SK-N-SH (cell line): ENCODE measurements around the gene MCRS1. TPM values are rescaled to one million over a fixed set of nuclear protein-coding genes. Genes with fewer than 3 reads are reported as not detected.
A peak's percentile ranks its signal among the peaks of the same experiment; 100 is the strongest.

Experiments used
- CTCF ChIA-PET: fragments of 300-600, 350-600 bp; formaldehyde crosslinking; extraction: SDS; loops from one replicate; lab custom pipeline; 2021; lab: Yijun Ruan, JAX
- POLR2A ChIA-PET: fragments of 350-600 bp; sonication (Branson Sonifier 250); formaldehyde crosslinking; extraction: SDS; loops from one replicate; lab custom pipeline; 2020; ENCODE audit warnings: antibody characterized with exemption, inconsistent platforms; lab: Yijun Ruan, JAX
- DNase-seq: peaks from one replicate; pipeline ENCODE4 v3.0.0; 2012
- H2AFZ ChIP-seq: fragments of 200-600 bp; sonication (generic); 2 replicates; pipeline ENCODE4 v1.8.1; 2016; ENCODE audit warnings: antibody characterized with exemption, mild to moderate bottlenecking, low read depth
- H3F3A ChIP-seq: fragments of 200-600 bp; sonication (generic); replicated peaks from 2 replicates; pipeline ENCODE3; 2016; ENCODE audit warnings: antibody characterized with exemption, mild to moderate bottlenecking; ENCODE audit not compliant: insufficient read depth
- H3K27ac ChIP-seq, 2 experiments: fragments of 200-500 bp in 1 of 2; fragments of 200-600 bp in 1 of 2; sonication (Bioruptor generic) in 1 of 2; sonication (generic), shearing (Covaris generic) in 1 of 2; 2 replicates each; pipeline versions ENCODE4 v1.5.1 to v1.6.1; 2014 to 2016; ENCODE audit warnings: low read depth in 2 of 2, inconsistent platforms in 1 of 2, low read length in 1 of 2, mild to moderate bottlenecking in 1 of 2, mixed read lengths in 1 of 2
- H3K27me3 ChIP-seq: fragments of 200-600 bp; sonication (generic), shearing (Covaris generic); 2 replicates; pipeline ENCODE4 v1.6.1; 2016; ENCODE audit warnings: mixed run types; ENCODE audit not compliant: insufficient read depth
- H3K36me3 ChIP-seq, 2 experiments: fragments of 200-500 bp in 1 of 2; fragments of 200-600 bp in 1 of 2; sonication (Bioruptor generic) in 1 of 2; sonication (generic) in 1 of 2; replicated peaks in 1 of 2; 2 replicates each; pipeline versions ENCODE3 to v1.5.1; 2014 to 2016; ENCODE audit warnings: low read length in 1 of 2, mild to moderate bottlenecking in 1 of 2; ENCODE audit not compliant: insufficient read depth in 2 of 2, control insufficient read depth in 1 of 2
- H3K4me1 ChIP-seq, 2 experiments: fragments of 200-500 bp in 1 of 2; fragments of 200-600 bp in 1 of 2; sonication (Bioruptor generic) in 1 of 2; sonication (generic), shearing (Covaris generic) in 1 of 2; 2 replicates each; pipeline versions ENCODE4 v1.5.1 to v1.6.1; 2014 to 2016; ENCODE audit warnings: low read depth in 1 of 2, low read length in 1 of 2, mixed run types in 1 of 2; ENCODE audit not compliant: insufficient read depth in 2 of 2, control insufficient read depth in 1 of 2
- H3K4me2 ChIP-seq: fragments of 200-600 bp; sonication (generic), shearing (Covaris generic); 2 replicates; pipeline ENCODE4 v1.6.1; 2017; ENCODE audit warnings: mixed run types
- H3K4me3 ChIP-seq, 2 experiments: fragments of 200-500 bp in 1 of 2; fragments of 200-600 bp in 1 of 2; sonication (Bioruptor generic) in 1 of 2; sonication (generic), shearing (Covaris generic) in 1 of 2; 2 replicates each; pipeline versions ENCODE4 v1.5.1 to v1.8.1; 2014 to 2016; ENCODE audit warnings: low read depth in 2 of 2, inconsistent platforms in 1 of 2, low read length in 1 of 2, mild to moderate bottlenecking in 1 of 2, mixed read lengths in 1 of 2, moderate library complexity in 1 of 2
- H3K79me2 ChIP-seq: fragments of 200-600 bp; sonication (generic); 2 replicates; pipeline ENCODE4 v1.8.1; 2017; ENCODE audit warnings: mild to moderate bottlenecking; ENCODE audit not compliant: insufficient read depth
- H3K9ac ChIP-seq: fragments of 200-600 bp; sonication (generic); 2 replicates; pipeline ENCODE4 v1.6.1; 2017; ENCODE audit warnings: mixed run types
- H3K9me2 ChIP-seq: fragments of 200-600 bp; sonication (generic); 2 replicates; pipeline ENCODE4 v1.6.1; 2017; ENCODE audit warnings: mixed run types
- H3K9me3 ChIP-seq: fragments of 200-600 bp; sonication (generic); 2 replicates; pipeline ENCODE4 v1.6.1; 2017; ENCODE audit warnings: mixed run types, mild to moderate bottlenecking, moderate library complexity
- H4K20me1 ChIP-seq: fragments of 200-600 bp; sonication (generic); 2 replicates; pipeline ENCODE4 v1.6.1; 2017; ENCODE audit warnings: mild to moderate bottlenecking, mixed run types; ENCODE audit not compliant: insufficient read depth
- CHD2 ChIP-seq: fragments of 150-350 bp; IDR thresholded peaks from 2 replicates; pipeline ENCODE4 v1.6.1; 2018; ENCODE audit warnings: low read length; ENCODE audit not compliant: partially characterized antibody
- ELF1 ChIP-seq: IDR thresholded peaks from 2 replicates; pipeline ENCODE4 v1.4.0; 2012
- FOSL2 ChIP-seq: IDR thresholded peaks from 2 replicates; pipeline ENCODE4 v1.4.0; 2012; ENCODE audit warnings: low read depth, mild to moderate bottlenecking, moderate library complexity, borderline replicate concordance
- FOXJ3 ChIP-seq: sonication (generic); formaldehyde crosslinking; IDR thresholded peaks from 2 replicates; pipeline ENCODE4 v1.5.1; 2020; ENCODE audit warnings: mild to moderate bottlenecking, missing genetic modification reagents
- FOXM1 ChIP-seq: IDR thresholded peaks from 2 replicates; pipeline ENCODE4 v1.4.0; 2012; ENCODE audit warnings: low read depth, mild to moderate bottlenecking
- GATA2 ChIP-seq: sonication (generic); formaldehyde crosslinking; IDR thresholded peaks from 2 replicates; pipeline ENCODE4 v1.5.0; 2020; ENCODE audit warnings: mild to moderate bottlenecking, missing genetic modification reagents
- JUND ChIP-seq: IDR thresholded peaks from 2 replicates; pipeline ENCODE4 v1.4.0; 2012
- MXI1 ChIP-seq: IDR thresholded peaks from 2 replicates; pipeline ENCODE4 v1.6.1; 2012; ENCODE audit warnings: mild to moderate bottlenecking, low read depth, low read length, improper control_type of control experiment
- RAD21 ChIP-seq: IDR thresholded peaks from 2 replicates; pipeline ENCODE4 v1.6.1; 2012; ENCODE audit warnings: mild to moderate bottlenecking, low read length
- RCOR1 ChIP-seq: fragments of 150-350 bp; IDR thresholded peaks from 2 replicates; pipeline ENCODE4 v1.6.1; 2017; ENCODE audit warnings: antibody characterized with exemption, low read length
- RFX5 ChIP-seq: IDR thresholded peaks from 2 replicates; pipeline ENCODE4 v1.6.1; 2012; ENCODE audit warnings: mild to moderate bottlenecking, improper control_type of control experiment, low read length
- TAF1 ChIP-seq: IDR thresholded peaks from 2 replicates; pipeline ENCODE4 v1.6.1; 2012; ENCODE audit warnings: low read depth, mild to moderate bottlenecking, low read length, moderate library complexity, borderline replicate concordance
- TCF12 ChIP-seq: IDR thresholded peaks from 2 replicates; pipeline ENCODE4 v1.4.0; 2012
- YY1 ChIP-seq: IDR thresholded peaks from 2 replicates; pipeline ENCODE4 v1.4.0; 2012; ENCODE audit warnings: low read depth, mild to moderate bottlenecking
- WGBS: methylation state at CpG from one replicate; pipeline ENCODE4 v1.1.6; 2017; ENCODE audit warnings: low lambda C conversion rate; 5-methylcytosine and 5-hydroxymethylcytosine counted together
- polyA plus RNA-seq, 3 experiments: library from polyadenylated mRNA; depleted of rRNA; stranded (reverse); fragments of >200 nt; gene quantifications; 2 replicates each; pipeline ENCODE4 v1.2.3, GENCODE V29; 2012
- TF ChIP-seq, protein P1 (sequence below): IDR thresholded peaks from 2 replicates; pipeline ENCODE4 v1.4.0; 2012; ENCODE audit warnings: low read depth, borderline replicate concordance
- TF ChIP-seq, protein P2 (sequence below): fragments of 200-600 bp; sonication (generic); IDR thresholded peaks from 2 replicates; pipeline ENCODE4 v1.6.1; 2017; ENCODE audit warnings: antibody characterized with exemption, mild to moderate bottlenecking, moderate library complexity
- TF ChIP-seq, protein P3 (sequence below): IDR thresholded peaks from 2 replicates; pipeline ENCODE4; 2012
- TF ChIP-seq, protein P4 (sequence below): IDR thresholded peaks from 2 replicates; pipeline ENCODE4 v1.4.0; 2012; ENCODE audit warnings: low read depth
- TF ChIP-seq, protein P5 (sequence below): fragments of 150-350 bp; IDR thresholded peaks from 2 replicates; pipeline ENCODE4 v1.6.1; 2016; ENCODE audit warnings: mild to moderate bottlenecking, low read depth, low read length

The MCRS1 gene
- polyA plus RNA-seq, 1 of the 3 experiments (the other 2 are of a cell fraction), result 107 TPM

DNA sequence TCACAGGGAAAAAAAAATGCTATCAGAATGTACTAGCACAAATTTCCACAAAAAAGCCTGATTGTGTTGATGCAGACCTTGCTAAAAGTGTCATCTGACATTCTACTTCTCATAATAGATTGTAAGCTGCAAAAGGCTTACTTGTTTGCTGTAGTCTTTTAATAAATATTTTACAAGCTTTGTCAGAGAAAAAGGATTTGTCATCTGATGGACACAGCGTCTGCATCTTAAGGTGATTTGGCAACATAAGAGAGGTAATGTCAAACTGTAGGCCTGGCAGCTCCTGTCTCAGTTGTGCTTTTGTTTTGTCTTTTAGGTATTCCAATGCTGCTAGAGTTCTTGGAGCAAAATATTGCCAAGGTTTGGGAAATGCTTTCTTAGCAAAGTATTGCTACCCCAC lies 55.4 kb downstream of the MCRS1 start:
- peak overlapping the region in 1 of 2 experiments; percentile 45; a peak in 2 of 4 replicates for H3K27ac ChIP-seq
- peak overlapping the region; percentile 0; the same call in 1 of the 2 replicates for H3K9ac ChIP-seq
- TF ChIP-seq, protein P1, sequence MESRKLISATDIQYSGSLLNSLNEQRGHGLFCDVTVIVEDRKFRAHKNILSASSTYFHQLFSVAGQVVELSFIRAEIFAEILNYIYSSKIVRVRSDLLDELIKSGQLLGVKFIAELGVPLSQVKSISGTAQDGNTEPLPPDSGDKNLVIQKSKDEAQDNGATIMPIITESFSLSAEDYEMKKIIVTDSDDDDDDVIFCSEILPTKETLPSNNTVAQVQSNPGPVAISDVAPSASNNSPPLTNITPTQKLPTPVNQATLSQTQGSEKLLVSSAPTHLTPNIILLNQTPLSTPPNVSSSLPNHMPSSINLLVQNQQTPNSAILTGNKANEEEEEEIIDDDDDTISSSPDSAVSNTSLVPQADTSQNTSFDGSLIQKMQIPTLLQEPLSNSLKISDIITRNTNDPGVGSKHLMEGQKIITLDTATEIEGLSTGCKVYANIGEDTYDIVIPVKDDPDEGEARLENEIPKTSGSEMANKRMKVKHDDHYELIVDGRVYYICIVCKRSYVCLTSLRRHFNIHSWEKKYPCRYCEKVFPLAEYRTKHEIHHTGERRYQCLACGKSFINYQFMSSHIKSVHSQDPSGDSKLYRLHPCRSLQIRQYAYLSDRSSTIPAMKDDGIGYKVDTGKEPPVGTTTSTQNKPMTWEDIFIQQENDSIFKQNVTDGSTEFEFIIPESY, result no peak
- TF ChIP-seq FOXM1, result no peak
- TF ChIP-seq TAF1, result no peak
- TF ChIP-seq FOSL2, result no peak
- TF ChIP-seq, protein P2, sequence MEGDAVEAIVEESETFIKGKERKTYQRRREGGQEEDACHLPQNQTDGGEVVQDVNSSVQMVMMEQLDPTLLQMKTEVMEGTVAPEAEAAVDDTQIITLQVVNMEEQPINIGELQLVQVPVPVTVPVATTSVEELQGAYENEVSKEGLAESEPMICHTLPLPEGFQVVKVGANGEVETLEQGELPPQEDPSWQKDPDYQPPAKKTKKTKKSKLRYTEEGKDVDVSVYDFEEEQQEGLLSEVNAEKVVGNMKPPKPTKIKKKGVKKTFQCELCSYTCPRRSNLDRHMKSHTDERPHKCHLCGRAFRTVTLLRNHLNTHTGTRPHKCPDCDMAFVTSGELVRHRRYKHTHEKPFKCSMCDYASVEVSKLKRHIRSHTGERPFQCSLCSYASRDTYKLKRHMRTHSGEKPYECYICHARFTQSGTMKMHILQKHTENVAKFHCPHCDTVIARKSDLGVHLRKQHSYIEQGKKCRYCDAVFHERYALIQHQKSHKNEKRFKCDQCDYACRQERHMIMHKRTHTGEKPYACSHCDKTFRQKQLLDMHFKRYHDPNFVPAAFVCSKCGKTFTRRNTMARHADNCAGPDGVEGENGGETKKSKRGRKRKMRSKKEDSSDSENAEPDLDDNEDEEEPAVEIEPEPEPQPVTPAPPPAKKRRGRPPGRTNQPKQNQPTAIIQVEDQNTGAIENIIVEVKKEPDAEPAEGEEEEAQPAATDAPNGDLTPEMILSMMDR, result no peak
- TF ChIP-seq ELF1, result no peak
- TF ChIP-seq, protein P3, sequence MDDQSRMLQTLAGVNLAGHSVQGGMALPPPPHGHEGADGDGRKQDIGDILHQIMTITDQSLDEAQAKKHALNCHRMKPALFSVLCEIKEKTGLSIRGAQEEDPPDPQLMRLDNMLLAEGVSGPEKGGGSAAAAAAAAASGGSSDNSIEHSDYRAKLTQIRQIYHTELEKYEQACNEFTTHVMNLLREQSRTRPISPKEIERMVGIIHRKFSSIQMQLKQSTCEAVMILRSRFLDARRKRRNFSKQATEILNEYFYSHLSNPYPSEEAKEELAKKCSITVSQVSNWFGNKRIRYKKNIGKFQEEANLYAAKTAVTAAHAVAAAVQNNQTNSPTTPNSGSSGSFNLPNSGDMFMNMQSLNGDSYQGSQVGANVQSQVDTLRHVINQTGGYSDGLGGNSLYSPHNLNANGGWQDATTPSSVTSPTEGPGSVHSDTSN, result no peak
- TF ChIP-seq GATA2 (CRISPR knock-in tag), result no peak
- TF ChIP-seq JUND, result no peak
- no peak for TF ChIP-seq RFX5
- 47% methylated on average over 1 of the region's 1 CpG for WGBS
- no peaks in the 10 kb centered on the region for H3K27me3 ChIP-seq
- peaks cover 46% of the 10 kb centered on the region for H3F3A ChIP-seq
- H3K36me3 ChIP-seq, result peaks cover 23 to 54% of the 10 kb centered on the region in 2 experiments
- H3K4me3 ChIP-seq, result no peak overlapping the region
- no peaks in the 10 kb centered on the region for H3K9me3 ChIP-seq
- ChIA-PET CTCF (interaction anchor here (0.6 to 26.5 kb wide), 10 partner anchors 12 to 418 kb away, joined by 3 to 617 read pairs (median 4); partner anchors contain the start of genes DNAJC22, PRPF40B and SPATS2), POLR2A (interaction anchor here (0.5 kb wide), 1 partner anchor 155 kb away, joined by 3 read pairs; no protein-coding TSS in a partner anchor)
- no peak overlapping the region for H3K4me2 ChIP-seq
- H3K9me2 ChIP-seq, result no peaks in the 10 kb centered on the region
- no peak for DNase-seq
- H3K4me1 ChIP-seq, result peaks cover 3 to 36% of the 10 kb centered on the region in 2 experiments; a peak in 3 of 4 replicates
- H2AFZ ChIP-seq, result no peak overlapping the region
- peaks cover 47% of the 10 kb centered on the region for H3K79me2 ChIP-seq
- no peaks in the 10 kb centered on the region for H4K20me1 ChIP-seq

DNA sequence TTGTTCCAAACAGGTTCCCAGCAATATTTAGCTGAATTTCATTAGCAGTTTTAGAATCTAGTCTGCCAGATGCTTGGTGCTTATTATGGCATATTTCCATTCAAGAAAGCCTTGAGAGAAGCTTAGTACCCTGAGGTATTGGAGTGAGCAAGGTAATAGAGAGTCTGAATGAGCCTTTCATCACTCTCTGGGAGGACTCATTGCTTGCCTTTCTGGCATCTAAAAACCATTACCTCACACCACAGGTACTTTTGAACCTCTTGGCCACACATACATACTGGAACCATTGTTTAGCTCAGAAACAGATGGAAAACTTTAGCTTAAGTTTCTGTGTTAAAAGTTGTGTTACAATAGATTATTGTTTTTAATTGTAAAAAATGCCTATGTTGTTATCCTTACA lies 56.5 kb downstream of the MCRS1 start:
- POLR2A ChIA-PET, result no interaction called here
- CTCF ChIA-PET, result interaction anchor here (0.6 to 26.5 kb wide), 8 partner anchors 11 to 223 kb away, joined by 3 to 617 read pairs (median 3); partner anchors contain the start of genes DNAJC22 and SPATS2
- Histone ChIP-seq H3K9me3 (no peaks in the 10 kb centered on the region), H2AFZ (no peak overlapping the region), H3K27me3 (no peaks in the 10 kb centered on the region), H3K79me2 (peaks cover 43% of the 10 kb centered on the region), H4K20me1 (no peaks in the 10 kb centered on the region)
- no peak for TF ChIP-seq FOSL2
- no peak for TF ChIP-seq RFX5
- no peak for TF ChIP-seq CHD2
- TF ChIP-seq, protein P2, result no peak
- TF ChIP-seq FOXJ3 (CRISPR knock-in tag), result no peak
- no peak for TF ChIP-seq GATA2 (CRISPR knock-in tag)
- TF ChIP-seq TCF12, result no peak
- no peak for TF ChIP-seq RCOR1
- TF ChIP-seq RAD21, result no peak
- TF ChIP-seq YY1, result no peak
- TF ChIP-seq, protein P4, sequence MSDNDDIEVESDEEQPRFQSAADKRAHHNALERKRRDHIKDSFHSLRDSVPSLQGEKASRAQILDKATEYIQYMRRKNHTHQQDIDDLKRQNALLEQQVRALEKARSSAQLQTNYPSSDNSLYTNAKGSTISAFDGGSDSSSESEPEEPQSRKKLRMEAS, result no peak
- no peak for TF ChIP-seq MXI1
- TF ChIP-seq, protein P5, sequence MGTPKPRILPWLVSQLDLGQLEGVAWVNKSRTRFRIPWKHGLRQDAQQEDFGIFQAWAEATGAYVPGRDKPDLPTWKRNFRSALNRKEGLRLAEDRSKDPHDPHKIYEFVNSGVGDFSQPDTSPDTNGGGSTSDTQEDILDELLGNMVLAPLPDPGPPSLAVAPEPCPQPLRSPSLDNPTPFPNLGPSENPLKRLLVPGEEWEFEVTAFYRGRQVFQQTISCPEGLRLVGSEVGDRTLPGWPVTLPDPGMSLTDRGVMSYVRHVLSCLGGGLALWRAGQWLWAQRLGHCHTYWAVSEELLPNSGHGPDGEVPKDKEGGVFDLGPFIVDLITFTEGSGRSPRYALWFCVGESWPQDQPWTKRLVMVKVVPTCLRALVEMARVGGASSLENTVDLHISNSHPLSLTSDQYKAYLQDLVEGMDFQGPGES, result no peak
- TF ChIP-seq, all 33 proteins: peak for 0
- no peak for DNase-seq
- Histone ChIP-seq H3K36me3 (peaks cover 15 to 47% of the 10 kb centered on the region in 2 experiments), H3K9ac (no peak overlapping the region), H3K4me1 (peaks cover 3 to 43% of the 10 kb centered on the region in 2 experiments), H3K27ac (peak overlapping the region in 1 of 2 experiments; percentile 22; a peak in 2 of 4 replicates), H3K9me2 (no peaks in the 10 kb centered on the region), H3K4me2 (no peak overlapping the region), H3F3A (peaks cover 56% of the 10 kb centered on the region), H3K4me3 (no peak overlapping the region)
